Motor neuron (in vitro differentiated cells): ENCODE results near the gene PMAIP1. TPM values are rescaled to one million over a fixed set of nuclear protein-coding genes. Genes with fewer than 3 reads are reported as not detected.
"Not testable (repeated sequence)": the region's sequence is repeated elsewhere in the genome, so short reads cannot be mapped to it uniquely, and the experiment has no call there.

Source experiments
- ATAC-seq, 8 experiments: fragments of 200-7000 bp; cut with Tn5 transposase; replicated peaks in 6 of 8; 2 replicates each; pipeline ENCODE4 v1.8.0; 2021; ENCODE audit warnings: mild to moderate bottlenecking in 8 of 8, moderate library complexity in 8 of 8
- H3K27ac ChIP-seq, 2 donors: fragments of 250-450 bp; sonication (Bioruptor Pico); 2 replicates each; pipeline ENCODE4 v1.9.0; 2021; ENCODE audit warnings: antibody characterized with exemption in 2 of 2, mild to moderate bottlenecking in 2 of 2, moderate library complexity in 1 of 2
- H3K4me1 ChIP-seq, 2 donors: fragments of 250-450 bp; sonication (Bioruptor Pico); replicated peaks in 1 of 2; 2 replicates each; pipeline ENCODE4 v1.6.1; 2021; ENCODE audit warnings: antibody characterized with exemption in 2 of 2, mild to moderate bottlenecking in 2 of 2, moderate library complexity in 1 of 2
- H3K4me3 ChIP-seq, 5 donors: fragments of 250-450 bp; sonication (Bioruptor Pico); 2 replicates each; pipeline ENCODE4 v1.9.0; 2021; ENCODE audit warnings: antibody characterized with exemption in 5 of 5, mild to moderate bottlenecking in 5 of 5, moderate library complexity in 4 of 5
- WGBS, 10 experiments: fragments of 450-650 bp; shearing (Covaris generic); methylation state at CpG; one replicate each; pipeline ENCODE4 v1.0.0; 2022; 5-methylcytosine and 5-hydroxymethylcytosine counted together
- in situ Hi-C, 9 experiments: fragments of 400-800 bp; cut with MboI; loops; one replicate each; pipeline ENCODE4 v1.15.0; 2021; ENCODE audit warnings: low sequenced_read_pairs in 9 of 9, low pct_unique_long_range_greater_than_20kb in 2 of 9; ENCODE audit not compliant: unreplicated experiment in 9 of 9
- total RNA-seq, 8 experiments: library from RNA; unstranded; fragments of 300-600 nt; gene quantifications; 2 replicates each; pipeline versions ENCODE4 v1.2.3 to v1.2.4, GENCODE V29; 2022

The PMAIP1 gene
- total RNA-seq, 8 experiments from 2014 or later, result 6.0 to 113 (median 10.1) TPM

- 56 to 100% (median 84%) methylated on average over 1 to 9 of the region's 10 CpGs for WGBS, 10 experiments
- no peak overlapping the region for H3K4me3 ChIP-seq
- in situ Hi-C loops, result no loop called here
- no peaks in the 10 kb centered on the region for H3K4me1 ChIP-seq
- ATAC-seq, result no peak
- H3K27ac ChIP-seq, result no peak overlapping the region
Observed at GRCh38 chr18:59871711-59872362, 28.0 kb upstream of the PMAIP1 start.

GRCh38 chr18:59873641-59874040 lies 26.2 kb upstream of the PMAIP1 start:
- no peak for ATAC-seq
- Histone ChIP-seq H3K27ac (no peak overlapping the region), H3K4me1 (no peaks in the 10 kb centered on the region), H3K4me3 (no peak overlapping the region)
- in situ Hi-C loops, result no loop called here
- 4 to 100% (median 83%) methylated on average over 1 to 2 of the region's 2 CpGs; no CpG with 5 or more reads in 3 of the 10 experiments for WGBS, 10 experiments

- no peaks in the 10 kb centered on the region for H3K4me1 ChIP-seq
- no peak overlapping the region for H3K4me3 ChIP-seq
- ATAC-seq, result peak in 4 of 8 experiments; percentile 29 to 80 (median 70)
- WGBS, 10 experiments, result 17 to 100% (median 89%) methylated on average over 2 to 7 of the region's 7 CpGs
- in situ Hi-C loops, result no loop called here
- H3K27ac ChIP-seq, result no peak overlapping the region
Observed at GRCh38 chr18:59874166-59874565, 25.6 kb upstream of the PMAIP1 start.

GRCh38 chr18:59876310-59876626 lies 23.5 kb upstream of the PMAIP1 start:
- in situ Hi-C loops, result no loop called here
- no peak for ATAC-seq
- Histone ChIP-seq H3K4me1 (no peaks in the 10 kb centered on the region), H3K27ac (no peak overlapping the region), H3K4me3 (no peak overlapping the region)
- 71 to 100% (median 89%) methylated on average over 1 to 3 of the region's 3 CpGs for WGBS, 10 experiments

- no peak overlapping the region for H3K4me3 ChIP-seq
- no peak for ATAC-seq
- WGBS, 10 experiments, result 20 to 83% (median 46%) methylated on average over 1 of the region's 1 CpG; no CpG with 5 or more reads in 4 of the 10 experiments
- in situ Hi-C loops, result no loop called here
- no peak overlapping the region for H3K27ac ChIP-seq
- peaks cover 0 to 4% of the 10 kb centered on the region in 2 donors for H3K4me1 ChIP-seq
Observed at GRCh38 chr18:59877361-59877760, 22.4 kb upstream of the PMAIP1 start.

GRCh38 chr18:59878644-59879043 lies 21.2 kb upstream of the PMAIP1 start:
- H3K4me3 ChIP-seq, result no peak overlapping the region
- WGBS, 10 experiments, result 88 to 100% (median 89%) methylated on average over 1 of the region's 1 CpG; no CpG with 5 or more reads in 7 of the 10 experiments
- ATAC-seq, result no peak
- in situ Hi-C loops, result no loop called here
- H3K27ac ChIP-seq, result no peak overlapping the region
- H3K4me1 ChIP-seq, result peaks cover 0 to 4% of the 10 kb centered on the region in 2 donors

GRCh38 chr18:59881728-59882656 lies 17.8 kb upstream of the PMAIP1 start:
- peaks cover 0 to 4% of the 10 kb centered on the region in 2 donors for H3K4me1 ChIP-seq
- ATAC-seq, result peak in 6 of 8 experiments; percentile 26 to 88 (median 45)
- no peak overlapping the region for H3K4me3 ChIP-seq
- H3K27ac ChIP-seq, result no peak overlapping the region
- in situ Hi-C loops, result no loop called here
- 11 to 59% (median 41%) methylated on average over 2 to 10 of the region's 11 CpGs for WGBS, 10 experiments

- WGBS, 10 experiments, result 0 to 90% (median 76%) methylated on average over 1 to 2 of the region's 2 CpGs; no CpG with 5 or more reads in 1 of the 10 experiments
- peak in 3 of 8 experiments; percentile 70 to 96 (median 81) for ATAC-seq
Observed at GRCh38 chr18:59884351-59884750, 15.4 kb upstream of the PMAIP1 start.

GRCh38 chr18:59885579-59886163 lies 14.1 kb upstream of the PMAIP1 start:
- 14 to 96% (median 74%) methylated on average over 1 to 6 of the region's 6 CpGs for WGBS, 10 experiments
- Histone ChIP-seq H3K4me3 (no peak overlapping the region), H3K4me1 (peaks cover 0 to 4% of the 10 kb centered on the region in 2 donors), H3K27ac (no peak overlapping the region)
- ATAC-seq, result peak in 2 of 8 experiments; percentile 7 to 21
- in situ Hi-C loops, result no loop called here

More at GRCh38 chr18:59884351-59884750, 15.4 kb upstream of the PMAIP1 start:
- Histone ChIP-seq H3K4me1 (peaks cover 0 to 4% of the 10 kb centered on the region in 2 donors), H3K27ac (no peak overlapping the region), H3K4me3 (no peak overlapping the region)
- in situ Hi-C loops, result no loop called here

GRCh38 chr18:59886399-59886798 lies 13.4 kb upstream of the PMAIP1 start:
- H3K27ac ChIP-seq, H3K4me3 ChIP-seq, H3K4me1 ChIP-seq, ATAC-seq, in situ Hi-C loops: not testable (repeated sequence)
- WGBS, 10 experiments, result 75 to 100% (median 92%) methylated on average over 1 to 3 of the region's 3 CpGs; no CpG with 5 or more reads in 1 of the 10 experiments

- in situ Hi-C loops, result no loop called here
- H3K4me1 ChIP-seq, result no peaks in the 10 kb centered on the region
- WGBS, 10 experiments, result 80 to 96% (median 85%) methylated on average over 1 to 3 of the region's 3 CpGs; no CpG with 5 or more reads in 1 of the 10 experiments
- no peak overlapping the region for H3K27ac ChIP-seq
- no peak overlapping the region for H3K4me3 ChIP-seq
- ATAC-seq, result no peak
Observed at GRCh38 chr18:59892123-59892522, 7.7 kb upstream of the PMAIP1 start.

GRCh38 chr18:59893971-59894370 lies 5.8 kb upstream of the PMAIP1 start:
- Histone ChIP-seq H3K4me1 (no peaks in the 10 kb centered on the region), H3K27ac (no peak overlapping the region), H3K4me3 (no peak overlapping the region)
- in situ Hi-C loops, result no loop called here
- WGBS, 10 experiments, result 79 to 100% (median 88%) methylated on average over 1 to 6 of the region's 6 CpGs; no CpG with 5 or more reads in 2 of the 10 experiments
- no peak for ATAC-seq
